Vagina (tissue), 2 donors: ENCODE data around the gene MTAP.

Source experiments
- POLR2A ChIP-seq, 2 donors: fragments of 450-650 bp; IDR thresholded peaks; one replicate each; pipeline ENCODE4 v1.6.1; 2017; ENCODE audit warnings: antibody characterized with exemption in 2 of 2, mild to moderate bottlenecking in 2 of 2, moderate library complexity in 2 of 2
- TF ChIP-seq, protein P1 (sequence below), 3 experiments: fragments of 450-650 bp in 2 of 3; fragments of 200-600 bp in 1 of 3; sonication (generic) in 1 of 3; IDR thresholded peaks; one replicate each; pipeline ENCODE4 v1.5.1; 2017 to 2019; ENCODE audit warnings: antibody characterized with exemption in 3 of 3, mild to moderate bottlenecking in 2 of 3, moderate library complexity in 2 of 3

DNA sequence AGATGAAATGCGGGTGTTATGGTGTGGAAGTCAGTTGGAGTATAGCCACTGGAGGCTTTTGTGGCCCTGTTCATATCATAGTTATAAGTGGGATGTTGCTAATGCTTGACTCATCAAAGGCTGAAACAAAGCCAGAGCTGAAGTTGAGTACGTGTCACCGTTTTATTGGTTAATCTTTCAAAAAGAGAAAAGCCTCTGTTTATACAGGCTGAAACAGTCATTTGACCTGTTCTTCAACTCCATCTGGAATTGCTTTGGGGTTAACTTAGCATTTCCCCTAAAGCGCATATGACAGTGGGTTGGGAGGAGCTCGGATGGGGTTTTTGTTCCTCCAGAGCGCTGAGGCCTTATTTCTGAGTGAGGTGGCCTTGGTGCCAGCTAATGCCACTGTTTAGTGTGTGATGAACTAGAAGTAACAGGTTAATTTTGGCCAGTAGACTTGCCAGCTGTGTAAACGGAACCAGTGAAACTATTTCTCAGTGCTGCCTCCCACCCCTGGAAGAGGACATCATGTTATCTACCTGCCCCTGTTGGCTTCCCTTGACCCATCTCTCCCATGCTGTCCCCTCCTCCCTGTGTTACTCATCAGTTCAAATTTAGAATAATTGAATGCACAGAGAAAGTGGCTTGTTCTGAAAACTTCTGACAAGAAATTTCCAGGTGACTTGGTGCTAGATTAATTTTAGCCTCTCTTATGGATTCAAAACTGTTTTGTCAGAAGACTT lies 34.2 kb downstream of the MTAP start:
- TF ChIP-seq POLR2A (IDR thresholded peaks at IDR 0.05), result no peak
- TF ChIP-seq, protein P1, sequence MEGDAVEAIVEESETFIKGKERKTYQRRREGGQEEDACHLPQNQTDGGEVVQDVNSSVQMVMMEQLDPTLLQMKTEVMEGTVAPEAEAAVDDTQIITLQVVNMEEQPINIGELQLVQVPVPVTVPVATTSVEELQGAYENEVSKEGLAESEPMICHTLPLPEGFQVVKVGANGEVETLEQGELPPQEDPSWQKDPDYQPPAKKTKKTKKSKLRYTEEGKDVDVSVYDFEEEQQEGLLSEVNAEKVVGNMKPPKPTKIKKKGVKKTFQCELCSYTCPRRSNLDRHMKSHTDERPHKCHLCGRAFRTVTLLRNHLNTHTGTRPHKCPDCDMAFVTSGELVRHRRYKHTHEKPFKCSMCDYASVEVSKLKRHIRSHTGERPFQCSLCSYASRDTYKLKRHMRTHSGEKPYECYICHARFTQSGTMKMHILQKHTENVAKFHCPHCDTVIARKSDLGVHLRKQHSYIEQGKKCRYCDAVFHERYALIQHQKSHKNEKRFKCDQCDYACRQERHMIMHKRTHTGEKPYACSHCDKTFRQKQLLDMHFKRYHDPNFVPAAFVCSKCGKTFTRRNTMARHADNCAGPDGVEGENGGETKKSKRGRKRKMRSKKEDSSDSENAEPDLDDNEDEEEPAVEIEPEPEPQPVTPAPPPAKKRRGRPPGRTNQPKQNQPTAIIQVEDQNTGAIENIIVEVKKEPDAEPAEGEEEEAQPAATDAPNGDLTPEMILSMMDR (IDR thresholded peaks at IDR 0.05), result no peak
